Fibroblast of villous mesenchyme (primary cell): ENCODE results near the gene ATOX1. TPM values are rescaled to one million over a fixed set of nuclear protein-coding genes. Genes with fewer than 3 reads are reported as not detected.
A peak's percentile ranks its signal among the peaks of the same experiment; 100 is the strongest.
"Not testable (repeated sequence)": the region's sequence is repeated elsewhere in the genome, so short reads cannot be mapped to it uniquely, and the experiment has no call there.

Source experiments
- DNase-seq: peaks from one replicate; pipeline ENCODE4 v3.0.0-alpha.2; 2010; ENCODE audit warnings: low read depth
- H3K4me3 ChIP-seq: 2 replicates; pipeline ENCODE4 v1.5.1; 2011; ENCODE audit warnings: low read depth, mild to moderate bottlenecking, low read length
- total RNA-seq: library from RNA; depleted of rRNA; stranded (reverse); fragments of >200 nt; gene quantifications from 2 replicates; pipeline ENCODE4 v1.2.3, GENCODE V29; 2012
- TF ChIP-seq, protein P1 (sequence below): IDR thresholded peaks from 2 replicates; pipeline ENCODE4 v1.5.1; 2012; ENCODE audit warnings: low read depth, mild to moderate bottlenecking, low read length; ENCODE audit not compliant: insufficient read depth

The ATOX1 gene
- total RNA-seq, 1 donor: 44.9 TPM

GRCh38 chr5:151793358-151793757, 34.9 kb upstream of the ATOX1 start:
- TF ChIP-seq, protein P1, sequence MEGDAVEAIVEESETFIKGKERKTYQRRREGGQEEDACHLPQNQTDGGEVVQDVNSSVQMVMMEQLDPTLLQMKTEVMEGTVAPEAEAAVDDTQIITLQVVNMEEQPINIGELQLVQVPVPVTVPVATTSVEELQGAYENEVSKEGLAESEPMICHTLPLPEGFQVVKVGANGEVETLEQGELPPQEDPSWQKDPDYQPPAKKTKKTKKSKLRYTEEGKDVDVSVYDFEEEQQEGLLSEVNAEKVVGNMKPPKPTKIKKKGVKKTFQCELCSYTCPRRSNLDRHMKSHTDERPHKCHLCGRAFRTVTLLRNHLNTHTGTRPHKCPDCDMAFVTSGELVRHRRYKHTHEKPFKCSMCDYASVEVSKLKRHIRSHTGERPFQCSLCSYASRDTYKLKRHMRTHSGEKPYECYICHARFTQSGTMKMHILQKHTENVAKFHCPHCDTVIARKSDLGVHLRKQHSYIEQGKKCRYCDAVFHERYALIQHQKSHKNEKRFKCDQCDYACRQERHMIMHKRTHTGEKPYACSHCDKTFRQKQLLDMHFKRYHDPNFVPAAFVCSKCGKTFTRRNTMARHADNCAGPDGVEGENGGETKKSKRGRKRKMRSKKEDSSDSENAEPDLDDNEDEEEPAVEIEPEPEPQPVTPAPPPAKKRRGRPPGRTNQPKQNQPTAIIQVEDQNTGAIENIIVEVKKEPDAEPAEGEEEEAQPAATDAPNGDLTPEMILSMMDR: no peak
- no peak overlapping the region for H3K4me3 ChIP-seq
- no peak for DNase-seq

DNA sequence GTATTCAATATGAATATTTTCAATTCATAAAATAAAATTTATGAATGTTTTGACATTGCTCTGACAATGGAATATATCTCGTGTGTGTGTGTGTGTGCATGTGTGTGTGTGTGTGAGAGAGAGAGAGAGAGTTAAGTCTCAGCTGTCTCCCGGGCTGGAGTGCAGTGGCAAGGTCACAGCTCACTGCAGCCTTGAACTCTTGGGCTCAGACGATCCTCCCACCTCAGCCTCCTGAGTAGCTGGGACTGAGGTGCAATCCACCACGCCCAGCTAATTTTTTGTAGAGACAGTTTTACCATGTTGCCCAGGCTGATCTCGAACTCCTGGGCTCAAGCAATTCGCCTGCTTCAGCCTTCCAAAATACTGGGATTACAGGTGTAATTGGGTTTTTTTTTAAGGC, 29.4 kb upstream of the ATOX1 start:
- DNase-seq: no peak
- H3K4me3 ChIP-seq: no peak overlapping the region
- TF ChIP-seq, protein P1: no peak

DNA sequence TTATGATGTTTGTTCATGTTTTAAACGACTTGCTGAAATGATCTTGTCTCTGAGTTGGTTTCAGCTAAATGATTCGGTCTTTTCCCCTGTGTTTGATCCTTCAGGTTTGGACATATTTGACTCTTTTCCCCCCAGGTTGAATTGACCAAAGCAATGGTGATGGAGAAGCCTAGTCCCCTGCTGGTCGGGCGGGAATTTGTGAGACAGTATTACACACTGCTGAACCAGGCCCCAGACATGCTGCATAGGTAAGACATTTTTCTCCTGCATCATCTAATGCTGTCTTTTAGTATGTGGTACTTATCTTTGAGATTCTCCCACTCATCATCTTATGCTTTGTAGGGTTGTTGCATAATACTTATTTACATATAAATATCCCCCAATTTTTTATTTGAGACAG, 28.0 kb upstream of the ATOX1 start:
- no peak for DNase-seq
- H3K4me3 ChIP-seq: no peak overlapping the region

GRCh38 chr5:151784141-151784540, 25.7 kb upstream of the ATOX1 start:
- DNase-seq: no peak
- TF ChIP-seq, protein P1: no peak

More for the DNA sequence above, 28.0 kb upstream of the ATOX1 start:
- TF ChIP-seq, protein P1: no peak

GRCh38 chr5:151783664-151784063, 25.2 kb upstream of the ATOX1 start:
- not testable (repeated sequence) for H3K4me3 ChIP-seq, DNase-seq

More at GRCh38 chr5:151784141-151784540, 25.7 kb upstream of the ATOX1 start:
- H3K4me3 ChIP-seq: no peak overlapping the region

- TF ChIP-seq, protein P1: no peak
- no peak overlapping the region for H3K4me3 ChIP-seq
- DNase-seq: peak; percentile 43
Observed at GRCh38 chr5:151781201-151781600, 22.8 kb upstream of the ATOX1 start.

GRCh38 chr5:151780348-151780747, 21.9 kb upstream of the ATOX1 start:
- TF ChIP-seq, protein P1: no peak
- DNase-seq: no peak
- H3K4me3 ChIP-seq: no peak overlapping the region
